Measurements from ENCODE around the gene MYL10.

DNA sequence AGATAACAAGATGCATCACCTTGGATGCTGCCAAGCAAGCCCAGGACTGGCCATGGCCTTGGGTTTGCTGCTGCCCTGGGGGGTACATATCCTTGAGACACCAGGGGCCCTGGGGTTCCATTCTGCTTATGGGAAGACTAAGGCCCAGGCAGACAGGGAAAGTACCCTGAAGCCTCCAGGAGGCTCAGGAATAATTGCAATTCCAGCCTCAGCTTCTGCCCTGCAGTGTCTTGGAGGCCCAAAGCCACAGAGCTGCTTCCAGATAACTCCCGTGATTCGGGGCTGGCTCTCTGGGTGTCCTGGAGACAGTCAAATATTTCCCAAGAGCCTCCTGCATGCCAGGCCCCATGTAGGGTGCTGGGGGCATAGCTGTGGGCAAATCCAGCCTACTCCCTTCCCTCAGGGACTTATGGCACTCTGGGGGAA is 22.6 kb downstream of the MYL10 start:
- TF ChIP-seq, protein P1, sequence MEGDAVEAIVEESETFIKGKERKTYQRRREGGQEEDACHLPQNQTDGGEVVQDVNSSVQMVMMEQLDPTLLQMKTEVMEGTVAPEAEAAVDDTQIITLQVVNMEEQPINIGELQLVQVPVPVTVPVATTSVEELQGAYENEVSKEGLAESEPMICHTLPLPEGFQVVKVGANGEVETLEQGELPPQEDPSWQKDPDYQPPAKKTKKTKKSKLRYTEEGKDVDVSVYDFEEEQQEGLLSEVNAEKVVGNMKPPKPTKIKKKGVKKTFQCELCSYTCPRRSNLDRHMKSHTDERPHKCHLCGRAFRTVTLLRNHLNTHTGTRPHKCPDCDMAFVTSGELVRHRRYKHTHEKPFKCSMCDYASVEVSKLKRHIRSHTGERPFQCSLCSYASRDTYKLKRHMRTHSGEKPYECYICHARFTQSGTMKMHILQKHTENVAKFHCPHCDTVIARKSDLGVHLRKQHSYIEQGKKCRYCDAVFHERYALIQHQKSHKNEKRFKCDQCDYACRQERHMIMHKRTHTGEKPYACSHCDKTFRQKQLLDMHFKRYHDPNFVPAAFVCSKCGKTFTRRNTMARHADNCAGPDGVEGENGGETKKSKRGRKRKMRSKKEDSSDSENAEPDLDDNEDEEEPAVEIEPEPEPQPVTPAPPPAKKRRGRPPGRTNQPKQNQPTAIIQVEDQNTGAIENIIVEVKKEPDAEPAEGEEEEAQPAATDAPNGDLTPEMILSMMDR (IDR thresholded peaks at IDR 0.05; ENCODE audit: extremely low read depth in 1 of 2, insufficient read depth in 1 of 2, low read depth in 1 of 2, low read length in 2 of 2), result no peak
- TF ChIP-seq EZH2 (IDR thresholded peaks at IDR 0.05; ENCODE audit: borderline replicate concordance, low read depth, low read length, severe bottlenecking) (no peak), POLR2A (IDR thresholded peaks at IDR 0.05; ENCODE audit: low read depth, low read length) (no peak), FOS (IDR thresholded peaks at IDR 0.05; ENCODE audit: borderline replicate concordance, insufficient read depth, low read length) (no peak), POLR2AphosphoS5 (IDR thresholded peaks at IDR 0.05; ENCODE audit: insufficient read depth, low read depth, low read length) (no peak), GATA2 (IDR thresholded peaks at IDR 0.05; ENCODE audit: insufficient read depth, insufficient read length, low read depth, low read length) (no peak)
- TF ChIP-seq, protein P2, sequence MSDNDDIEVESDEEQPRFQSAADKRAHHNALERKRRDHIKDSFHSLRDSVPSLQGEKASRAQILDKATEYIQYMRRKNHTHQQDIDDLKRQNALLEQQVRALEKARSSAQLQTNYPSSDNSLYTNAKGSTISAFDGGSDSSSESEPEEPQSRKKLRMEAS (IDR thresholded peaks at IDR 0.05; ENCODE audit: insufficient read depth, insufficient read length), result no peak

Measured in endothelial cell of umbilical vein (primary cell).